OCI-LY1 (cell line): ENCODE results near the gene PTGES2.

Experiments
- H2AFZ ChIP-seq: fragments of 200-600 bp; sonication (generic), shearing (Covaris generic); 2 replicates; pipeline ENCODE4 v1.6.0; 2014; ENCODE audit warnings: antibody characterized with exemption, mild to moderate bottlenecking, low read length
- H3F3A ChIP-seq: fragments of 200-600 bp; sonication (generic), shearing (Covaris generic); 2 replicates; pipeline ENCODE4 v1.6.0; 2014; ENCODE audit warnings: mild to moderate bottlenecking, antibody characterized with exemption, low read length, moderate library complexity; ENCODE audit not compliant: insufficient read depth
- H3K27ac ChIP-seq: fragments of 200-600 bp; sonication (generic); 2 replicates; pipeline ENCODE4 v1.5.1; 2014; ENCODE audit warnings: low read length, mixed run types, mild to moderate bottlenecking, low read depth; ENCODE audit not compliant: poor library complexity, severe bottlenecking
- H3K27me3 ChIP-seq: fragments of 200-600 bp; sonication (generic); 2 replicates; pipeline ENCODE4 v1.6.0; 2014; ENCODE audit warnings: antibody characterized with exemption, mild to moderate bottlenecking, low read length, moderate library complexity; ENCODE audit not compliant: insufficient read depth
- H3K36me3 ChIP-seq: fragments of 200-600 bp; sonication (generic); 2 replicates; pipeline ENCODE4 v1.6.1; 2014; ENCODE audit warnings: mild to moderate bottlenecking, antibody characterized with exemption, low read length, moderate library complexity, mixed read lengths; ENCODE audit not compliant: insufficient read depth
- H3K4me1 ChIP-seq: fragments of 200-600 bp; sonication (generic); 2 replicates; pipeline ENCODE4 v1.5.1; 2014; ENCODE audit warnings: mild to moderate bottlenecking, low read length, moderate library complexity; ENCODE audit not compliant: insufficient read depth, severe bottlenecking
- H3K4me2 ChIP-seq: fragments of 200-600 bp; sonication (generic), shearing (Covaris generic); 2 replicates; pipeline ENCODE4 v1.6.1; 2014; ENCODE audit warnings: low read length
- H3K4me3 ChIP-seq: fragments of 200-600 bp; sonication (generic); 2 replicates; pipeline ENCODE4 v1.5.1; 2014; ENCODE audit warnings: low read length, low read depth, mild to moderate bottlenecking, mixed read lengths; ENCODE audit not compliant: poor library complexity, severe bottlenecking
- H3K79me2 ChIP-seq: fragments of 200-600 bp; shearing (Covaris generic); 2 replicates; pipeline ENCODE4 v1.6.1; 2016; ENCODE audit warnings: mixed run types, low read length, mixed read lengths; ENCODE audit not compliant: insufficient read depth
- H3K9ac ChIP-seq: fragments of 200-600 bp; sonication (generic), shearing (Covaris generic); 2 replicates; pipeline ENCODE4 v1.6.1; 2014; ENCODE audit warnings: mild to moderate bottlenecking, low read length, mixed read lengths
- H3K9me2 ChIP-seq: fragments of 200-600 bp; sonication (generic), shearing (Covaris generic); 2 replicates; pipeline ENCODE4 v1.6.1; 2014; ENCODE audit warnings: low read depth, mild to moderate bottlenecking, low read length, mixed read lengths
- H3K9me3 ChIP-seq: fragments of 200-600 bp; shearing (Covaris generic); 2 replicates; pipeline ENCODE4 v1.6.1; 2014; ENCODE audit warnings: low read length, mixed read lengths
- H4K20me1 ChIP-seq: fragments of 200-600 bp; sonication (generic), shearing (Covaris generic); 2 replicates; pipeline ENCODE4 v1.6.0; 2016; ENCODE audit warnings: mild to moderate bottlenecking, low read length; ENCODE audit not compliant: insufficient read depth
- EZH2 ChIP-seq: fragments of 200-600 bp; sonication (generic), shearing (Covaris generic); IDR thresholded peaks from 2 replicates; pipeline ENCODE4 v1.8.0; 2017; ENCODE audit warnings: borderline replicate concordance, mixed run types, mild to moderate bottlenecking, antibody characterized with exemption, low read length, moderate library complexity, mixed read lengths

Gene PTGES2

DNA sequence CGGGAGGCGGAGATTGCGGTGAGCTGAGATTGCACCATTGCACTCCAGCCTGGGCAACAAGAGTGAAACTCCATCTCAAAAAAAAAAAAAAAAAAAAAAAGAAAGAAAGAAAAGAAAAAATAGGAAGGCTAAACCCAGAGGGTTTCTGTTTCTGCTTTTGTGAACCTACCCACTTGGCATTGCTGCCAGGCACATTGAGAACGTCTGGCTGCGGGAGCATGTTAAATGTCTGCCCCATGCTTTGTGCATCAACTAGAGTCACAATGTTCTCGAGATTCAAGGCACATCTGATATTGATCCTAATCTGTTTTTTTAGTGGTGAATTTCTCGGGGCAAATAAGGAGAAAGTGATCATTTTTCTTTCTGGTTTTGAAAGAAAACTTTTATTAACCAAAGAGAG is 56.7 kb downstream of the PTGES2 start:
- peaks cover 7% of the 10 kb centered on the region for H3K36me3 ChIP-seq
- H2AFZ ChIP-seq = no peak overlapping the region
- peaks cover 52% of the 10 kb centered on the region for H3K79me2 ChIP-seq
- H3K27ac ChIP-seq = peak overlapping the region; percentile 94
- H3K9me3 ChIP-seq = no peaks in the 10 kb centered on the region
- peak overlapping the region; percentile 54 for H3K4me2 ChIP-seq
- TF ChIP-seq EZH2 = no peak
- H3F3A ChIP-seq = peaks cover 22% of the 10 kb centered on the region
- H3K9me2 ChIP-seq = no peaks in the 10 kb centered on the region
- peak overlapping the region; percentile 36 for H3K4me3 ChIP-seq
- H3K4me1 ChIP-seq = peaks cover 59% of the 10 kb centered on the region
- H3K27me3 ChIP-seq = no peaks in the 10 kb centered on the region
- no peaks in the 10 kb centered on the region for H4K20me1 ChIP-seq
- H3K9ac ChIP-seq = peak overlapping the region; percentile 54
